ENCODE results near the gene SVIL.

Gene SVIL

DNA sequence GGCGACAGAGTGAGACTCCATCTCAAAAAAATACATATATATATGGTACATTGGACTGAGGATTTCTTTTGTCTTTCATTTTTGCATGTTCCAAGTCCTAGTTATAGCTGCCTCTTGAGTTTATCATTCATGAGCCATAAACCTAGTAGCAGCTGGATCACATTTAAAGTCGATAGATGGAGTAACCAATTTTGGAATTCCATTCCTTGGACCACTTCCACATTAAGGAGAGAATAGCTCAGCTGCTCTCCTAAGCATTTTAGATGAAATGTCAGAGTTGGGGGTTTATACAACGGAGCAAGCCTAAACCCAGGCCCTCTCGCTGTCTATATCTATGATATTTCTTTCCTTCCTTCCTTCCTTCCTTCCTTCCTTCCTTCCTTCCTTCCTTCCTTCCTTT, 204.7 kb downstream of the SVIL start:
- TF ChIP-seq, protein P1, sequence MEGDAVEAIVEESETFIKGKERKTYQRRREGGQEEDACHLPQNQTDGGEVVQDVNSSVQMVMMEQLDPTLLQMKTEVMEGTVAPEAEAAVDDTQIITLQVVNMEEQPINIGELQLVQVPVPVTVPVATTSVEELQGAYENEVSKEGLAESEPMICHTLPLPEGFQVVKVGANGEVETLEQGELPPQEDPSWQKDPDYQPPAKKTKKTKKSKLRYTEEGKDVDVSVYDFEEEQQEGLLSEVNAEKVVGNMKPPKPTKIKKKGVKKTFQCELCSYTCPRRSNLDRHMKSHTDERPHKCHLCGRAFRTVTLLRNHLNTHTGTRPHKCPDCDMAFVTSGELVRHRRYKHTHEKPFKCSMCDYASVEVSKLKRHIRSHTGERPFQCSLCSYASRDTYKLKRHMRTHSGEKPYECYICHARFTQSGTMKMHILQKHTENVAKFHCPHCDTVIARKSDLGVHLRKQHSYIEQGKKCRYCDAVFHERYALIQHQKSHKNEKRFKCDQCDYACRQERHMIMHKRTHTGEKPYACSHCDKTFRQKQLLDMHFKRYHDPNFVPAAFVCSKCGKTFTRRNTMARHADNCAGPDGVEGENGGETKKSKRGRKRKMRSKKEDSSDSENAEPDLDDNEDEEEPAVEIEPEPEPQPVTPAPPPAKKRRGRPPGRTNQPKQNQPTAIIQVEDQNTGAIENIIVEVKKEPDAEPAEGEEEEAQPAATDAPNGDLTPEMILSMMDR (IDR thresholded peaks at IDR 0.05; ENCODE audit: low read length, missing control alignments) = no peak
- DNase-seq (ENCODE audit: low read depth) = no peak
- H3K4me3 ChIP-seq (replicated peaks; ENCODE audit: low read depth, low read length) = no peak overlapping the region

DNA sequence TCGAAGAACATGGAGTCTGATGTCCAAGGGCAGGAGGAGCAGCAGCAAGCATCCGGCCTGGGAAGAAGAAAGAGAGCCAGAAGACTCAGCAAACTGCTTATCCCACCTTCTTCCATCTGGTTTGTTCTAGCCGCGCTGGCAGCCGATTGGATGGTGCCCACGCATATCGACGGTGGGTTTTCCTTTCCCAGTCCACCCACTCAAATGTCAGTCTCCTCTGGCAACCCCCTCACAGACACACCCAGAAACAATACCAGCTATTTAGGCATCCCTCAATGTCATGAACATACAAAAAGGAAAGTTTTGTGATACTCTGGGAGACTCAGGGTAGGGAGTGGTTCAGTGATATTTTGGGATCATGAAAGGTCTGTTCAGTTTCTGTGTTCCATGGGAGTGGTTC, 206.3 kb downstream of the SVIL start:
- TF ChIP-seq, protein P1 (IDR thresholded peaks at IDR 0.05; ENCODE audit: low read length, missing control alignments) = no peak
- H3K4me3 ChIP-seq (replicated peaks; ENCODE audit: low read depth, low read length) = no peak overlapping the region
- no peak for DNase-seq (ENCODE audit: low read depth)

DNA sequence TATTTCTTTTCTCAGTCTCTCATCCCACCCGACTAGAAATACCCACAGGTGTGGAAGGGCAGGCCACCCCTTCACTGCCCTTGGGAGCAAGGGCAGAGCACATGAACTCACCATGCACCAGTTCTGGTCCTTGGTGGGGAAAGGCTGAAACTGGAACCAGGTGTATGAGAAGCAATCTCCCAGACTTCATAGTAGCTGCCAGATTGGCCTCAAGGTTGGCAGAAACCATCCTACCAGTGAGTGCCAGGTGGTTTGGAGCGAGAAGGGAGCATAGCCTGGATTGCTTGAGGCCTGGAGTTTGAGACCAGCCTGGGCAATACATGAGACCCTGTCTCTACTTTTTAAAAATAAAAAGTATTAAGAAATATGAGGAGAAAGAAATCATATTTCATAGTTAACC, 207.1 kb downstream of the SVIL start:
- DNase-seq (ENCODE audit: low read depth) = no peak
- no peak overlapping the region for H3K4me3 ChIP-seq (replicated peaks; ENCODE audit: low read depth, low read length)
- TF ChIP-seq, protein P1 (IDR thresholded peaks at IDR 0.05; ENCODE audit: low read length, missing control alignments) = no peak

DNA sequence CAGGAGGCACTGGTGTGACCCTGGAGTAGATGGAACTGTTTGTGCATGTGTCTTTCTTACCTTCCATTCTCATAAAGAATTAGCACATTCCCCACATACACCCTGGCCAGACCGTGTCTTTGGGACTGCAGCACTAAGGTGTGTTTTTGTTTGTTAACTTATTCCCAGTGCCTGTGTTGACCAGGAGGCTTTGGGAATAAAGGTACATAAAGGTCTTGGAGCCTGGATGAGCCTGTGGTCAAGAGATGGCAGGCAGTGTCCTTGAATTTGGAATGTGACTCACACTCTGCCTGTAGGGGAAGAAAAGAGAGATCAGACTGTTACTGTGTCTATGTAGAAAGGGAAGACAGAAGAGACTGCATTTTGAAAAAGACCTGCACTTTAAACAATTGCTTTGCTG, 208.4 kb downstream of the SVIL start:
- no peak for DNase-seq (ENCODE audit: low read depth)
- TF ChIP-seq, protein P1 (IDR thresholded peaks at IDR 0.05; ENCODE audit: low read length, missing control alignments) = no peak
- H3K4me3 ChIP-seq (replicated peaks; ENCODE audit: low read depth, low read length) = no peak overlapping the region

DNA sequence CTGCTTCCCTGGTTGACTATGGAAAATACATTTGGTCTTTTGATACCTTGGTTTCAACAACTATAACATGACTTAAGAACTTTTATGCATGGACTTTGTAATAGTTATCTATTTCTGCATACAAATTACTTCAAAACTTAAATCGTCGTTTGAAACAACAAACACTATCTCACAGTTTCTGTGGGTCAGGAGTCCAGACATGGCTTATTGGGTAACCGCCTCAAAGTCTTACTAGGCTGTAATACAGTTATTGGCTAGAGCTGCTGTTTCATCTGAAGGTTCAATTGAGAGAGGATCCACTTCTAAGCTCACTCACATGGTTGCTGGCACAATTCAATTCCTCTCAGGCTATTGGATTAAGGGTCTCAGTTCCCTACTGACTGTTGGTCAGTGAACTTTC, 210.8 kb downstream of the SVIL start:
- no peak overlapping the region for H3K4me3 ChIP-seq (replicated peaks; ENCODE audit: low read depth, low read length)
- TF ChIP-seq, protein P1 (IDR thresholded peaks at IDR 0.05; ENCODE audit: low read length, missing control alignments) = no peak
- no peak for DNase-seq (ENCODE audit: low read depth)

DNA sequence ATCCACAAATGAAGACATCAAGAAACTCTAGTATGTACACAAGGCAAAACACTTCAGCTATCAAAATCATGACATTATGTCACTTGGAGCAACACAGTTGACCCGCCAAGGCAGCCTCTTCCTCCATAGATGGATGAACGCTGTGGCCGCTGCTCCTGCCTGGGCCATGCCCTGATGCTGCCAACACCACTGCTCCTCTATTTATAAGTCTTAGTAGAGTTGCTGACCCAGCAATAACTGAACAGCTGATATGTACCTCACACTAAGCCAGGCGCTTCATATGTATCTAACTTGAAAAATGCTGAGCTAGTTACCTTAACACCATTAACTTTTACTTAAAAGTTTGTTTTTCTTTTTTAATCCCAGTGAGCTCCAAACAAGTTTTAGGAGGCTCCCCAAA, 214.0 kb downstream of the SVIL start:
- H3K4me3 ChIP-seq (replicated peaks; ENCODE audit: low read depth, low read length) = no peak overlapping the region
- TF ChIP-seq, protein P1 (IDR thresholded peaks at IDR 0.05; ENCODE audit: low read length, missing control alignments) = no peak
- DNase-seq (ENCODE audit: low read depth) = no peak

DNA sequence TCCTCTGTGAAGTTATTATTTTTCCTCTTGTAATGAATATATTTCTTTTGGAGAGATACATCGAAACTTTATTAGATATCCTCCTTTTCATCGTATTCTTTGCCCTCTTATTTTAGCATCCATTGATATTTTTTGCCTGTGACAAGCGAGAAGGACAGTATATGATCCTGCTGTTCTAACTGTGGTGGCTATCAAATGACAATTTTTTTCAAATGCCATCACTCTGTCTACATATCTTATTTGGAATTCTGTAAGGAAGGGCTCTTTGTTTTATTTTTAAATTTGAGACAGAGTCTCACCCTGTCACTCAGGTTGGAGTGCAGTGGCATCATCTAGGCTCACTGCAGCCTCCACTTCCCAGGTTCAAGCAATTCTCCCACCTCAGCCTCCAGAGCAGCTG, 217.4 kb downstream of the SVIL start:
- no peak overlapping the region for H3K4me3 ChIP-seq (replicated peaks; ENCODE audit: low read depth, low read length)
- DNase-seq (ENCODE audit: low read depth) = no peak
- TF ChIP-seq, protein P1 (IDR thresholded peaks at IDR 0.05; ENCODE audit: low read length, missing control alignments) = no peak

Measured in fibroblast of pulmonary artery (primary cell).